Chondrocyte (in vitro differentiated cells): ENCODE results near the gene KCNH8. TPM values are rescaled to one million over a fixed set of nuclear protein-coding genes. Genes with fewer than 3 reads are reported as not detected.

Source experiments
- DNase-seq: peaks from one replicate; pipeline ENCODE4 v3.0.0; 2021; ENCODE audit warnings: mixed read lengths, low spot score
- H3K27ac Mint-ChIP-seq: one replicate; pipeline ENCODE4 v1.8.0; 2021; ENCODE audit warnings: mild to moderate bottlenecking, moderate library complexity, mixed read lengths; ENCODE audit not compliant: unreplicated experiment
- H3K27me3 Mint-ChIP-seq: 2 replicates; pipeline ENCODE4 v1.8.0; 2021; ENCODE audit warnings: low read depth, mixed read lengths
- H3K36me3 Mint-ChIP-seq: 2 replicates; pipeline ENCODE4 v1.8.0; 2021; ENCODE audit warnings: low read depth, mixed read lengths
- H3K4me1 Mint-ChIP-seq: 2 replicates; pipeline ENCODE4 v1.8.0; 2021; ENCODE audit warnings: low read depth, mild to moderate bottlenecking, mixed read lengths
- H3K4me3 Mint-ChIP-seq: one replicate; pipeline ENCODE4 v1.8.0; 2021; ENCODE audit warnings: mild to moderate bottlenecking, moderate library complexity, mixed read lengths; ENCODE audit not compliant: unreplicated experiment
- H3K9me3 Mint-ChIP-seq: 2 replicates; pipeline ENCODE4 v1.8.0; 2021; ENCODE audit warnings: low read depth, mixed read lengths
- CTCF ChIP-seq: fragments of 200-600 bp; sonication (generic); IDR thresholded peaks from 2 replicates; pipeline ENCODE4 v1.5.0; 2021; ENCODE audit warnings: antibody characterized with exemption, mild to moderate bottlenecking, moderate library complexity
- total RNA-seq: library from RNA; stranded (reverse); gene quantifications from 3 replicates; pipeline ENCODE4 v1.2.1, GENCODE V29; 2021

KCNH8 gene
- total RNA-seq, 1 donor from 2014 or later: not detected

- Mint-ChIP-seq H3K27ac (no peak overlapping the region), H3K4me3 (no peak overlapping the region), H3K36me3 (no peaks in the 10 kb centered on the region), H3K4me1 (no peaks in the 10 kb centered on the region), H3K9me3 (peaks cover 2% of the 10 kb centered on the region), H3K27me3 (no peaks in the 10 kb centered on the region)
- DNase-seq: no peak
- no peak for TF ChIP-seq CTCF
Measured at GRCh38 chr3:19485267-19485666, 337.0 kb downstream of the KCNH8 start.

- Mint-ChIP-seq H3K27me3 (no peaks in the 10 kb centered on the region), H3K27ac (no peak overlapping the region)
- no peak for TF ChIP-seq CTCF
Measured at GRCh38 chr3:19487386-19487785, 339.1 kb downstream of the KCNH8 start.

GRCh38 chr3:19488939-19489338 is 340.6 kb downstream of the KCNH8 start:
- Mint-ChIP-seq H3K4me3 (no peak overlapping the region), H3K27ac (no peak overlapping the region), H3K36me3 (no peaks in the 10 kb centered on the region), H3K4me1 (no peaks in the 10 kb centered on the region), H3K27me3 (no peaks in the 10 kb centered on the region), H3K9me3 (peaks cover 2% of the 10 kb centered on the region)
- no peak for DNase-seq
- TF ChIP-seq CTCF: no peak

More at GRCh38 chr3:19487386-19487785, 339.1 kb downstream of the KCNH8 start:
- Mint-ChIP-seq H3K4me3 (no peak overlapping the region), H3K9me3 (peaks cover 2% of the 10 kb centered on the region), H3K36me3 (no peaks in the 10 kb centered on the region), H3K4me1 (no peaks in the 10 kb centered on the region)
- no peak for DNase-seq

GRCh38 chr3:19489936-19490335 is 341.6 kb downstream of the KCNH8 start:
- no peak for TF ChIP-seq CTCF
- H3K36me3 Mint-ChIP-seq: no peaks in the 10 kb centered on the region
- no peak for DNase-seq
- H3K4me1 Mint-ChIP-seq: no peaks in the 10 kb centered on the region
- no peaks in the 10 kb centered on the region for H3K27me3 Mint-ChIP-seq
- peaks cover 8% of the 10 kb centered on the region for H3K9me3 Mint-ChIP-seq
- no peak overlapping the region for H3K4me3 Mint-ChIP-seq
- no peak overlapping the region for H3K27ac Mint-ChIP-seq

GRCh38 chr3:19506171-19506570 is 357.9 kb downstream of the KCNH8 start:
- no peak for TF ChIP-seq CTCF
- no peak for DNase-seq
- H3K4me1 Mint-ChIP-seq: no peaks in the 10 kb centered on the region
- H3K36me3 Mint-ChIP-seq: no peaks in the 10 kb centered on the region
- H3K4me3 Mint-ChIP-seq: no peak overlapping the region
- H3K9me3 Mint-ChIP-seq: no peaks in the 10 kb centered on the region
- H3K27me3 Mint-ChIP-seq: no peaks in the 10 kb centered on the region
- no peak overlapping the region for H3K27ac Mint-ChIP-seq
